PC-9 (cell line): ENCODE measurements around the gene GRK2. TPM values are rescaled to one million over a fixed set of nuclear protein-coding genes. Genes with fewer than 3 reads are reported as not detected.

Experiments
- BruUV-seq: library from RNA; stranded (reverse); fragments of 400-500 nt; replicated peaks from 2 replicates; lab custom pipeline; 2021; lab: Mats Ljungman, UMichigan
- CTCF ChIA-PET: fragments of 300-600 bp; sonication (Branson Sonifier 250); formaldehyde crosslinking; loops from one replicate; lab custom pipeline; 2022; ENCODE audit warnings: antibody characterized with exemption; lab: Charles Lee
- POLR2A ChIA-PET: fragments of 300-600 bp; sonication (Branson Sonifier 250); formaldehyde crosslinking; loops from one replicate; lab custom pipeline; 2022; ENCODE audit warnings: antibody characterized with exemption; ENCODE audit not compliant: unreplicated experiment; lab: Charles Lee
- DNase-seq, 2 experiments: peaks; one replicate each; pipeline versions ENCODE4 v3.0.0 to v3.0.0-alpha.2; 2015 to 2022; ENCODE audit warnings: mixed read lengths in 1 of 2
- H2AFZ ChIP-seq: fragments of 200-600 bp; sonication (generic); 2 replicates; pipeline ENCODE4 v1.8.1; 2017; ENCODE audit warnings: antibody characterized with exemption
- H3F3A ChIP-seq: fragments of 200-600 bp; sonication (generic); 2 replicates; pipeline ENCODE4 v1.8.1; 2017; ENCODE audit warnings: antibody characterized with exemption, mild to moderate bottlenecking, low read depth; ENCODE audit not compliant: insufficient read depth
- H3K27ac ChIP-seq: fragments of 200-600 bp; sonication (generic); 2 replicates; pipeline ENCODE4 v1.6.1; 2016; ENCODE audit warnings: mixed run types
- H3K27me3 ChIP-seq: fragments of 200-600 bp; sonication (generic); 2 replicates; pipeline ENCODE4 v1.6.1; 2016; ENCODE audit warnings: low read depth, mixed run types; ENCODE audit not compliant: insufficient read depth
- H3K36me3 ChIP-seq: fragments of 200-600 bp; sonication (generic); 2 replicates; pipeline ENCODE4 v1.6.1; 2016; ENCODE audit warnings: low read depth, mixed run types
- H3K4me1 ChIP-seq: fragments of 200-600 bp; sonication (generic); replicated peaks from 2 replicates; pipeline ENCODE4 v1.6.1; 2016; ENCODE audit warnings: mixed run types; ENCODE audit not compliant: insufficient read depth
- H3K4me2 ChIP-seq: fragments of 200-600 bp; sonication (generic); 2 replicates; pipeline ENCODE4 v1.6.1; 2017; ENCODE audit warnings: mixed run types
- H3K4me3 ChIP-seq: fragments of 200-600 bp; sonication (generic); 2 replicates; pipeline ENCODE4 v1.6.1; 2016; ENCODE audit warnings: mixed run types
- H3K79me2 ChIP-seq: fragments of 200-600 bp; sonication (generic); 2 replicates; pipeline ENCODE4 v1.6.1; 2017; ENCODE audit warnings: low read depth, mixed run types
- H3K9me2 ChIP-seq: fragments of 200-600 bp; sonication (generic); 2 replicates; pipeline ENCODE4 v1.8.1; 2017; ENCODE audit warnings: mild to moderate bottlenecking; ENCODE audit not compliant: insufficient read depth
- H3K9me3 ChIP-seq: fragments of 200-600 bp; sonication (generic); 2 replicates; pipeline ENCODE4 v1.8.1; 2016; ENCODE audit warnings: low read depth; ENCODE audit not compliant: insufficient read depth
- H4K20me1 ChIP-seq: fragments of 200-600 bp; sonication (generic); 2 replicates; pipeline ENCODE4 v1.8.1; 2017; ENCODE audit not compliant: insufficient read depth
- CTCF ChIP-seq: fragments of 200-600 bp; sonication (generic); conservative IDR thresholded peaks from 2 replicates; pipeline ENCODE4 v1.6.1; 2017; ENCODE audit warnings: mixed run types, antibody characterized with exemption, mild to moderate bottlenecking, moderate library complexity
- EZH2 ChIP-seq: fragments of 200-600 bp; sonication (generic); IDR thresholded peaks from 2 replicates; pipeline ENCODE4 v1.8.0; 2017; ENCODE audit warnings: antibody characterized with exemption, low read depth
- intact Hi-C: fragments of 100-400 bp; cut with micrococcal nuclease; formaldehyde crosslinking; loops from one replicate; pipeline ENCODE4 v1.10.0; 2022; ENCODE audit not compliant: unreplicated experiment
- total RNA-seq: library from RNA; stranded (reverse); gene quantifications from 2 replicates; pipeline ENCODE4 v1.2.3, GENCODE V29; 2021

GRK2 gene
- total RNA-seq, 1 experiment from 2014 or later, result 76.7 TPM

GRCh38 chr11:67301951-67302516 lies 35.8 kb downstream of the GRK2 start:
- H3K36me3 ChIP-seq, result peaks cover 16% of the 10 kb centered on the region
- peak overlapping the region; percentile 90 for H3K4me3 ChIP-seq
- peak overlapping the region; percentile 97 for H3K4me2 ChIP-seq
- no peak for TF ChIP-seq CTCF
- TF ChIP-seq EZH2, result no peak
- peak overlapping the region; percentile 68 for H3K27ac ChIP-seq
- no TSS peak for BruUV-seq
- no peaks in the 10 kb centered on the region for H3K9me3 ChIP-seq
- H3K4me1 ChIP-seq, result peaks cover 29% of the 10 kb centered on the region
- H3K27me3 ChIP-seq, result no peaks in the 10 kb centered on the region
- peaks cover 27% of the 10 kb centered on the region for H3K79me2 ChIP-seq
- H2AFZ ChIP-seq, result no peak overlapping the region
- ChIA-PET CTCF (interaction anchor here (1.6 kb wide), 1 partner anchor 15 kb away, joined by 11 read pairs; no protein-coding TSS in a partner anchor), POLR2A (interaction anchor here (0.6 to 1.6 kb wide), 5 partner anchors 9 to 713 kb away, joined by 3 to 13 read pairs (median 4); partner anchors contain the start of gene ANKRD13D)
- peaks cover 21% of the 10 kb centered on the region for H3F3A ChIP-seq
- no peaks in the 10 kb centered on the region for H3K9me2 ChIP-seq
- peak; percentile 75 to 81 for DNase-seq
- no peaks in the 10 kb centered on the region for H4K20me1 ChIP-seq
- intact Hi-C loops, result loop anchor here (2.0 kb wide), 1 partner anchor 13 kb away; the partner anchor contains the start of gene ANKRD13D

DNA sequence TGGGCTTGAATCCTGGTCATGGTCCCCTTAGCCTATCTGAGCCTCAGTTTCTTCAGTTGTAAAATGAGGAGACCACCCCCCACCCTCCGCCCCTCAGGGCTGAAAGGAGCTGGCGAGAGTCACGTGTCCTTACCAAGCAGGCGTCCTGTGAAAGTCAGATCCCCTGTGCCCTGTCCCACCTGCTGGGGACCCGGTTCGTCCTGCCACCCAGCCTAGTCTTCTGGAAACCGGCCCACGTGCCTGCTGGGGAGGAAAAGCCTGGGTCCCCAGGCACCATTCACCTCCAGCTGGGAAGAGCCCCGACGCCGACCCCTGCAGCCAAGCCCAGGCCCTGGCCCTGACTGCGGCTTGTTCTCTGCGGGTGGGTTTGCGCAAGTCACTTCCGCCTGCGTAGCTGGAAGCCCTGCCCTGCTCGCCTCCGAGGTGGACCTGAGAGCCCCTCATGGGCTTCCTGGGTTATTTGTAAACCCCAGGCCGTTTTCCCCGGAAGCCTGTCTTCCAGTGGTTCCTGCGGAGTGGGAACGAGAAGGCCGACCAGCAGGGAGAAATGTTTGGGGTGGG lies 36.4 kb downstream of the GRK2 start:
- Histone ChIP-seq H3K9me2 (no peaks in the 10 kb centered on the region), H3K4me2 (peak overlapping the region; percentile 97), H3K9me3 (no peaks in the 10 kb centered on the region), H3K4me1 (peaks cover 29% of the 10 kb centered on the region), H3K27me3 (no peaks in the 10 kb centered on the region), H3K4me3 (peak overlapping the region; percentile 90), H2AFZ (peak overlapping the region; percentile 66), H3K27ac (peak overlapping the region; percentile 68), H4K20me1 (no peaks in the 10 kb centered on the region), H3K36me3 (peaks cover 14% of the 10 kb centered on the region), H3F3A (peaks cover 21% of the 10 kb centered on the region), H3K79me2 (peaks cover 27% of the 10 kb centered on the region)
- no peak for TF ChIP-seq EZH2
- TF ChIP-seq CTCF, result no peak
- intact Hi-C loops, result loop anchor here (1.0 to 2.0 kb wide), 2 partner anchors 10 to 14 kb away; partner anchors contain the start of gene ANKRD13D
- ChIA-PET CTCF (interaction anchor here (0.6 to 1.6 kb wide), 3 partner anchors 10 to 15 kb away, joined by 4 to 11 read pairs (median 10); no protein-coding TSS in a partner anchor), POLR2A (interaction anchor here (0.6 to 1.8 kb wide), 12 partner anchors 10 to 1586 kb away, joined by 3 to 13 read pairs (median 4); partner anchors contain the start of gene ANKRD13D)
- BruUV-seq, result TSS peak; percentile 59
- DNase-seq, result peak; percentile 68 to 79

DNA sequence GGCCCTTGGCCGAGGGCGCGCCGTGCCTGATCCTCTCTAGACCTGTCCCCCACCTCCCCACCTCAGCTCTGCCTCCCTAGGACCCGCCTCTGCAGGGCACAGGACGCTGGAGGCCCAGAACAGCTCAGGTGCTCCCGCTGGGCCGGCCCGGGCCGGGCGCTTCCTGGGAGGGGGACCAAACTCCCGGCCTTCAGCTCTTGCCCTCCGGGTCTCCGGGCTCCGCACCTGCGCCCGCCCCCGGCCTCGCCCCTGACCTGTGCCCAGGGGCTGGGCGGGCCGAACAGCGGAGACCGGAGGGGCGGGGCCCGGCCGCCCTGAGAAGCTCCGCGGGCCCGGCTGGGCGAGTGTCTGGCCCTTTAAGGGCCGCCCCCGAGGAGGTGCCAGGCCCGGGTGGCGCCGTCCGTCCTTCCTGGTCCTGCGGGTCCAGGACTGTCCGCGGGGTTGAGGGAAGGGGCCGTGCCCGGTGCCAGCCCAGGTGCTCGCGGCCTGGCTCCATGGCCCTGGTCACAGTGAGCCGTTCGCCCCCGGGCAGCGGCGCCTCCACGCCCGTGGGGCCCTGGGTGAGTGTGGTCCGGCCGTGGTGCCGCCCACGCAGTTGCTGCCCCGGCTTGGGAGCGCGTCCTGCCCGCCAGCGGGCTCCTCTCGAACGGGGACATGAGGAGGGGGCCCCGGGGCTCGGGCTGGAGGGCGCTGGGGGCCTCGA lies 37.0 kb downstream of the GRK2 start, which contains the start of gene SSH3:
Gene SSH3, plus strand, starts transcription at position 399 of the 703 bp plus-strand sequence. Its CDS starts 96 bp downstream, at position 495.
- H3K27me3 ChIP-seq, result no peaks in the 10 kb centered on the region
- H3F3A ChIP-seq, result peaks cover 21% of the 10 kb centered on the region
- H2AFZ ChIP-seq, result peak within 1 kb of the TSS; percentile 71
- H3K79me2 ChIP-seq, result peaks cover 27% of the 10 kb centered on the region
- intact Hi-C loops, result loop anchor here (1.0 to 2.0 kb wide), 2 partner anchors 9 to 14 kb away; partner anchors contain the start of gene ANKRD13D
- H3K4me1 ChIP-seq, result peaks cover 29% of the 10 kb centered on the region
- ChIA-PET CTCF (interaction anchor here (0.6 to 1.6 kb wide), 4 partner anchors 10 to 64 kb away, joined by 4 to 11 read pairs (median 8); no protein-coding TSS in a partner anchor), POLR2A (interaction anchor here (0.6 to 1.8 kb wide), 11 partner anchors 9 to 1587 kb away, joined by 3 to 13 read pairs (median 4); no protein-coding TSS in a partner anchor)
- BruUV-seq, result no TSS peak
- H3K27ac ChIP-seq, result peak within 1 kb of the TSS; percentile 68
- DNase-seq, result peak; percentile 81 to 96
- peak within 1 kb of the TSS; percentile 90 for H3K4me3 ChIP-seq
- H3K9me3 ChIP-seq, result no peaks in the 10 kb centered on the region
- H4K20me1 ChIP-seq, result no peaks in the 10 kb centered on the region
- H3K9me2 ChIP-seq, result no peaks in the 10 kb centered on the region
- H3K36me3 ChIP-seq, result peaks cover 10% of the 10 kb centered on the region
- peak within 1 kb of the TSS; percentile 97 for H3K4me2 ChIP-seq
- TF ChIP-seq EZH2, result no peak
- TF ChIP-seq CTCF, result no peak
